ENCODE measurements around the gene TMF1. TPM values are rescaled to one million over a fixed set of nuclear protein-coding genes. Genes with fewer than 3 reads are reported as not detected.

The TMF1 gene
- total RNA-seq, 1 donor from 2014 or later = 37.7 TPM

DNA sequence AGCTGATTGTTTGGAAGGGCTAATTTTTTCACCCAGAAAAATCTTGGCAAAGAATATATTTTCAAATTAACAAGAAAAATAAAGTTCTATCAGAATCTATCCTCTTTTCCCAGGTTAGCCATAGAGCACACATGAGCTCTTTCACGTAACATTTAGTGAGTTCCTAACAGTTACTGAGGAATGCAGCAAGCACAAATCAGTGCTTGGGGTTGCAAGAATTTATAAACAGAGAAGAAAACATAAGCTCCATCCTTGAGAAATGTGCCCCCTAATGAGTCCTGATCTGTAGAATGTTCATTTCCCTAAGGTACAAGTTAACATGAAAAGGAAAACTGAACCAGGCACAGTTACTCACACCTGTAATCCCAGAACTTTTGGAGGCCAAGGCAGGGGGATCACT is 52.5 kb downstream of the TMF1 start:
- DNase-seq (ENCODE audit: low spot score) = no peak
- H3K36me3 Mint-ChIP-seq (ENCODE audit: low read depth) = peaks cover 32% of the 10 kb centered on the region
- peaks cover 34% of the 10 kb centered on the region for H3K4me1 Mint-ChIP-seq (ENCODE audit: low read depth)
- TF ChIP-seq, protein P1, sequence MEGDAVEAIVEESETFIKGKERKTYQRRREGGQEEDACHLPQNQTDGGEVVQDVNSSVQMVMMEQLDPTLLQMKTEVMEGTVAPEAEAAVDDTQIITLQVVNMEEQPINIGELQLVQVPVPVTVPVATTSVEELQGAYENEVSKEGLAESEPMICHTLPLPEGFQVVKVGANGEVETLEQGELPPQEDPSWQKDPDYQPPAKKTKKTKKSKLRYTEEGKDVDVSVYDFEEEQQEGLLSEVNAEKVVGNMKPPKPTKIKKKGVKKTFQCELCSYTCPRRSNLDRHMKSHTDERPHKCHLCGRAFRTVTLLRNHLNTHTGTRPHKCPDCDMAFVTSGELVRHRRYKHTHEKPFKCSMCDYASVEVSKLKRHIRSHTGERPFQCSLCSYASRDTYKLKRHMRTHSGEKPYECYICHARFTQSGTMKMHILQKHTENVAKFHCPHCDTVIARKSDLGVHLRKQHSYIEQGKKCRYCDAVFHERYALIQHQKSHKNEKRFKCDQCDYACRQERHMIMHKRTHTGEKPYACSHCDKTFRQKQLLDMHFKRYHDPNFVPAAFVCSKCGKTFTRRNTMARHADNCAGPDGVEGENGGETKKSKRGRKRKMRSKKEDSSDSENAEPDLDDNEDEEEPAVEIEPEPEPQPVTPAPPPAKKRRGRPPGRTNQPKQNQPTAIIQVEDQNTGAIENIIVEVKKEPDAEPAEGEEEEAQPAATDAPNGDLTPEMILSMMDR (IDR thresholded peaks at IDR 0.05) = no peak
- no peaks in the 10 kb centered on the region for H3K27me3 Mint-ChIP-seq (ENCODE audit: low read depth)
- H3K9me3 Mint-ChIP-seq (ENCODE audit: low read depth) = no peaks in the 10 kb centered on the region
- H3K27ac Mint-ChIP-seq (ENCODE audit: unreplicated experiment) = peak overlapping the region; percentile 79
- H3K4me3 Mint-ChIP-seq (ENCODE audit: unreplicated experiment) = no peak overlapping the region

DNA sequence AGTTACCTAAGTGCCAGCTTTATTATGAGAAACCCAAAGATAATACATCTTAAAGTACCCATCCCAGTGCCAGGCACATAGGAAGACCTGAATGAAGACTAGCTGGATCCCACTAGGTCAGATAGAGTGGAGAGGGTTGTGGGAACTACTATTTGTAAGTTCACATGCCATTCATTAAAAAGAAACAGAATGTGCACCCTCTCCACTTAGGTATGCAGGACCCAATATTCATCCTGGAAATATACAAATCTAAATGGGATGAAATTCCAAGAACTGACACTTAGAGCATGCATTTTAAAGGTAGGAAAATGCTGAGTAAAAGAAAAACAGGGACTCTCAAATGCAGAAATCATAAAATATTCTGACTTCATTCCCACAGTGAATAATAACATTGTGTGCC is 53.0 kb downstream of the TMF1 start:
- Mint-ChIP-seq H3K27me3 (ENCODE audit: low read depth) (no peaks in the 10 kb centered on the region), H3K36me3 (ENCODE audit: low read depth) (peaks cover 32% of the 10 kb centered on the region), H3K27ac (ENCODE audit: unreplicated experiment) (peak overlapping the region; percentile 79), H3K4me1 (ENCODE audit: low read depth) (peaks cover 34% of the 10 kb centered on the region), H3K9me3 (ENCODE audit: low read depth) (no peaks in the 10 kb centered on the region), H3K4me3 (ENCODE audit: unreplicated experiment) (no peak overlapping the region)
- DNase-seq (ENCODE audit: low spot score) = no peak
- TF ChIP-seq, protein P1 (IDR thresholded peaks at IDR 0.05) = no peak

DNA sequence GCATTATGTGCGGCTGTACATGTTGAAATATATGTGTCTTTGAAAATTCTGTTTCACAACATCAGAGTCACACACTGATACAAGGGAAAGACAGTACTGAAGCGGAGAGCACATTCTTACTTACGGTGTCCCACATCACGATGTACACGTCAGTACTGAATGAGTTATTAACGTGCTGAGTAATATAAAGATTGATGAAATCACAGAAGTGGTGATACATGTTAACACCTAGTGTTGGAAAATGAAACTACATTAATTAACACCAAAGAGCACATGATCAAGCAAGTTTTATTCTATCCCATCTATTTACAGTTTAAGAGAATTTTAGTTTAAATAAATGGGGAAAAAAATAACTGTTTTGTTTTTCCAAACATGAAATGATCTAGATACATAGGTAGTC is 54.2 kb downstream of the TMF1 start:
- DNase-seq (ENCODE audit: low spot score) = no peak
- H3K27me3 Mint-ChIP-seq (ENCODE audit: low read depth) = no peaks in the 10 kb centered on the region
- no peaks in the 10 kb centered on the region for H3K9me3 Mint-ChIP-seq (ENCODE audit: low read depth)

DNA sequence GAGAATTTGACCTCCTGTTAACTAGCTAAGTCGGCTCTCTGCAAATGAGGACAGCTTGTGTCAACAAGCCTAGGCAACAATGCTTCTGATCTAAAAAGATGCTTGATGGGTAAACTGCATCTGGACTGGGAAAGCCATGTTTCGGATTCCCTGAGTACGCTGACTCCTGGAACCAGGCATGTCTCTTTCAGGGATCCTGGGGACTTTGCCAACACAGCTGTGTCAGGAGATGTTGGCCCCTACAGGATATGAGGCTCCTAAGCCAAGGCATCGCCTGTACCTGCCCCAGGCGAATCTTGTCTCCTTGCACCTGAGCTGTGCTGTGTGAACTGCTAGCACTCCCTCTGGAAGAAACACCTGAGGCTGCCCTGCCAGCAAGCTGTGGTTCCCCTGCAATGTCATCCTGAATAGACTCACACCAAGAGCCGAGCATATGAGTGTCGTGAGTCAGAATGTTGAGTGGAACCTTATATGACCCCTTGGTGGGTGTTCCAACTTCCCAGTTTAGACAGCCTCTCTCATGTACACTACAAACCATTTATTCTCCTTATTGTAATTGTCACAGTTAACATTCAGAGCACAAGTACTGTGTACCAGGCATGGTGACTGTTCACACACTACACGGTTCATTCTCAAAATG is 55.7 kb downstream of the TMF1 start:
- Mint-ChIP-seq H3K4me3 (ENCODE audit: unreplicated experiment) (no peak overlapping the region), H3K27ac (ENCODE audit: unreplicated experiment) (no peak overlapping the region), H3K9me3 (ENCODE audit: low read depth) (no peaks in the 10 kb centered on the region), H3K36me3 (ENCODE audit: low read depth) (peaks cover 37% of the 10 kb centered on the region), H3K27me3 (ENCODE audit: low read depth) (no peaks in the 10 kb centered on the region), H3K4me1 (ENCODE audit: low read depth) (peaks cover 37% of the 10 kb centered on the region)
- TF ChIP-seq, protein P1 (IDR thresholded peaks at IDR 0.05) = no peak
- DNase-seq (ENCODE audit: low spot score) = no peak

More for the DNA sequence above, 54.2 kb downstream of the TMF1 start:
- TF ChIP-seq, protein P1 (IDR thresholded peaks at IDR 0.05) = peak; percentile 40
- H3K27ac Mint-ChIP-seq (ENCODE audit: unreplicated experiment) = no peak overlapping the region
- peaks cover 33% of the 10 kb centered on the region for H3K36me3 Mint-ChIP-seq (ENCODE audit: low read depth)
- peaks cover 37% of the 10 kb centered on the region for H3K4me1 Mint-ChIP-seq (ENCODE audit: low read depth)
- H3K4me3 Mint-ChIP-seq (ENCODE audit: unreplicated experiment) = no peak overlapping the region

DNA sequence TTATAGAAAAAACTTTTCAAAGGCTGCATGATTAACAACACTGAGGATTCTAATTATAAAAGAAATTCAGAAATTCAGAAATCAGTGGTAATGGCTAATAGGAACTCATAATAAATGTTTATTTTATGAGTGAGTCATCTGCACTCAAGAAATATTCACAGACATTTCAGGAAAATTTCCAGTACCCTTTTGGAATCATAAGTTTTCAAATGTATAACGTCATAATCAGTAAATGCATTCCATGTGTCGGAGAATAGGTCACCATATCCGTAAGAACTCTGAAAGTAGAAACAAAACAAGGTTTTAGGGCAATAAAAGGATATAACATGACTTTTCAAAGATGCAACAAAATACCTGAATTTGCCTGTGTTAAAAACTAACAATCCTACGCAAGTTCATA is 63.4 kb downstream of the TMF1 start:
- Mint-ChIP-seq H3K36me3 (ENCODE audit: low read depth) (peaks cover 49% of the 10 kb centered on the region), H3K4me1 (ENCODE audit: low read depth) (peaks cover 25% of the 10 kb centered on the region), H3K4me3 (ENCODE audit: unreplicated experiment) (no peak overlapping the region), H3K27ac (ENCODE audit: unreplicated experiment) (no peak overlapping the region), H3K9me3 (ENCODE audit: low read depth) (no peaks in the 10 kb centered on the region), H3K27me3 (ENCODE audit: low read depth) (no peaks in the 10 kb centered on the region)
- TF ChIP-seq, protein P1 (IDR thresholded peaks at IDR 0.05) = no peak
- DNase-seq (ENCODE audit: low spot score) = no peak

Measured in chondrocyte (in vitro differentiated cells).